Caco-2 (cell line): ENCODE data around the gene CD58. TPM values are rescaled to one million over a fixed set of nuclear protein-coding genes. Genes with fewer than 3 reads are reported as not detected.

ENCODE experiments used
- BruUV-seq: library from RNA; stranded (reverse); fragments of 400-500 nt; replicated peaks from 2 replicates; lab custom pipeline; 2021; lab: Mats Ljungman, UMichigan
- CTCF ChIA-PET: fragments of 300-600 bp; sonication (Branson Sonifier 250); formaldehyde crosslinking; loops from one replicate; lab custom pipeline; 2022; ENCODE audit warnings: antibody characterized with exemption; lab: Charles Lee
- POLR2A ChIA-PET: fragments of 300-600 bp; sonication (Branson Sonifier 250); formaldehyde crosslinking; loops from one replicate; lab custom pipeline; 2022; ENCODE audit warnings: antibody characterized with exemption; lab: Charles Lee
- DNase-seq, 2 experiments: peaks; one replicate each; pipeline versions ENCODE4 v3.0.0 to v3.0.0-alpha.2; 2020 to 2022
- H3K27me3 ChIP-seq: replicated peaks from 2 replicates; pipeline ENCODE4 v1.6.0; 2011; ENCODE audit warnings: low read length; ENCODE audit not compliant: control insufficient read depth, insufficient read depth
- H3K36me3 ChIP-seq: 2 replicates; pipeline ENCODE4 v1.5.1; 2011; ENCODE audit warnings: low read length; ENCODE audit not compliant: control insufficient read depth, insufficient read depth
- H3K4me1 ChIP-seq: fragments of 250-450 bp; sonication (Bioruptor Pico); 2 replicates; pipeline ENCODE4 v1.5.1; 2020; ENCODE audit warnings: mild to moderate bottlenecking
- H3K4me3 ChIP-seq: 2 replicates; pipeline ENCODE4 v1.5.1; 2011; ENCODE audit warnings: low read depth, mild to moderate bottlenecking, control low read depth, low read length
- H3K9me3 ChIP-seq: fragments of 250-450 bp; sonication (Bioruptor Pico); 2 replicates; pipeline ENCODE4 v1.5.1; 2020; ENCODE audit warnings: mild to moderate bottlenecking, moderate library complexity
- H3K27ac Mint-ChIP-seq: one replicate; pipeline ENCODE4 v1.8.0; 2022; ENCODE audit warnings: mixed read lengths; ENCODE audit not compliant: unreplicated experiment
- H3K27me3 Mint-ChIP-seq: one replicate; pipeline ENCODE4 v1.8.0; 2022; ENCODE audit warnings: mixed read lengths; ENCODE audit not compliant: insufficient read depth, unreplicated experiment
- H3K36me3 Mint-ChIP-seq: one replicate; pipeline ENCODE4 v1.8.0; 2022; ENCODE audit warnings: mild to moderate bottlenecking, mixed read lengths; ENCODE audit not compliant: insufficient read depth, unreplicated experiment
- H3K4me1 Mint-ChIP-seq: one replicate; pipeline ENCODE4 v1.8.0; 2022; ENCODE audit warnings: low read depth, mixed read lengths; ENCODE audit not compliant: unreplicated experiment
- H3K4me3 Mint-ChIP-seq: one replicate; pipeline ENCODE4 v1.8.0; 2022; ENCODE audit warnings: mild to moderate bottlenecking, moderate library complexity, mixed read lengths; ENCODE audit not compliant: unreplicated experiment
- H3K9me3 Mint-ChIP-seq: one replicate; pipeline ENCODE4 v1.8.0; 2022; ENCODE audit warnings: mixed read lengths; ENCODE audit not compliant: unreplicated experiment
- intact Hi-C: fragments of 100-400 bp; cut with micrococcal nuclease; formaldehyde crosslinking; loops from one replicate; pipeline ENCODE4 v1.10.0; 2022; ENCODE audit not compliant: unreplicated experiment
- total RNA-seq: library from RNA; stranded (reverse); gene quantifications from 2 replicates; pipeline ENCODE4 v1.2.3, GENCODE V29; 2022
- TF ChIP-seq, protein P1 (sequence below), 2 experiments: fragments of 200-600 bp in 1 of 2; IDR thresholded peaks; 1 replicate in 1 of 2; 2 replicates in 1 of 2; pipeline versions ENCODE4 v1.5.1 to v1.8.0; 2011 to 2022; ENCODE audit warnings: antibody characterized with exemption in 1 of 2, control low read depth in 1 of 2, inconsistent platforms in 1 of 2, low read depth in 1 of 2, low read length in 1 of 2, mild to moderate bottlenecking in 1 of 2, moderate library complexity in 1 of 2; ENCODE audit not compliant: insufficient read depth in 1 of 2, severe bottlenecking in 1 of 2, unreplicated experiment in 1 of 2

Gene CD58
- total RNA-seq, 1 experiment from 2014 or later = 5.6 TPM

GRCh38 chr1:116482490-116482889, 88.3 kb downstream of the CD58 start:
- POLR2A ChIA-PET = no interaction called here
- intact Hi-C loops = no loop called here
- BruUV-seq = no TSS peak

GRCh38 chr1:116481934-116482333, 88.9 kb downstream of the CD58 start:
- Mint-ChIP-seq H3K4me1 (peaks cover 7% of the 10 kb centered on the region), H3K27ac (no peak overlapping the region), H3K9me3 (no peaks in the 10 kb centered on the region), H3K4me3 (no peak overlapping the region), H3K27me3 (no peaks in the 10 kb centered on the region), H3K36me3 (no peaks in the 10 kb centered on the region)
- Histone ChIP-seq H3K9me3 (no peaks in the 10 kb centered on the region), H3K4me3 (no peak overlapping the region), H3K27me3 (no peaks in the 10 kb centered on the region), H3K36me3 (no peaks in the 10 kb centered on the region), H3K4me1 (peaks cover 40% of the 10 kb centered on the region)
- TF ChIP-seq, protein P1, sequence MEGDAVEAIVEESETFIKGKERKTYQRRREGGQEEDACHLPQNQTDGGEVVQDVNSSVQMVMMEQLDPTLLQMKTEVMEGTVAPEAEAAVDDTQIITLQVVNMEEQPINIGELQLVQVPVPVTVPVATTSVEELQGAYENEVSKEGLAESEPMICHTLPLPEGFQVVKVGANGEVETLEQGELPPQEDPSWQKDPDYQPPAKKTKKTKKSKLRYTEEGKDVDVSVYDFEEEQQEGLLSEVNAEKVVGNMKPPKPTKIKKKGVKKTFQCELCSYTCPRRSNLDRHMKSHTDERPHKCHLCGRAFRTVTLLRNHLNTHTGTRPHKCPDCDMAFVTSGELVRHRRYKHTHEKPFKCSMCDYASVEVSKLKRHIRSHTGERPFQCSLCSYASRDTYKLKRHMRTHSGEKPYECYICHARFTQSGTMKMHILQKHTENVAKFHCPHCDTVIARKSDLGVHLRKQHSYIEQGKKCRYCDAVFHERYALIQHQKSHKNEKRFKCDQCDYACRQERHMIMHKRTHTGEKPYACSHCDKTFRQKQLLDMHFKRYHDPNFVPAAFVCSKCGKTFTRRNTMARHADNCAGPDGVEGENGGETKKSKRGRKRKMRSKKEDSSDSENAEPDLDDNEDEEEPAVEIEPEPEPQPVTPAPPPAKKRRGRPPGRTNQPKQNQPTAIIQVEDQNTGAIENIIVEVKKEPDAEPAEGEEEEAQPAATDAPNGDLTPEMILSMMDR (IDR thresholded peaks at IDR 0.05; ENCODE audit: insufficient read depth in 1 of 2, low read depth in 1 of 2, low read length in 1 of 2, severe bottlenecking in 1 of 2, unreplicated experiment in 1 of 2) = no peak
- intact Hi-C loops = no loop called here
- BruUV-seq = no TSS peak
- no peak for DNase-seq
- CTCF ChIA-PET = no interaction called here
- POLR2A ChIA-PET = no interaction called here

More at GRCh38 chr1:116482490-116482889, 88.3 kb downstream of the CD58 start:
- H3K4me1 ChIP-seq = peaks cover 35% of the 10 kb centered on the region
- TF ChIP-seq, protein P1 (IDR thresholded peaks at IDR 0.05; ENCODE audit: insufficient read depth in 1 of 2, low read depth in 1 of 2, low read length in 1 of 2, severe bottlenecking in 1 of 2, unreplicated experiment in 1 of 2) = no peak
- CTCF ChIA-PET = no interaction called here
- no peaks in the 10 kb centered on the region for H3K9me3 Mint-ChIP-seq
- no peak overlapping the region for H3K4me3 Mint-ChIP-seq
- no peak overlapping the region for H3K27ac Mint-ChIP-seq
- no peaks in the 10 kb centered on the region for H3K27me3 Mint-ChIP-seq
- no peak for DNase-seq
- H3K9me3 ChIP-seq = no peaks in the 10 kb centered on the region
- no peaks in the 10 kb centered on the region for H3K27me3 ChIP-seq
- no peaks in the 10 kb centered on the region for H3K36me3 Mint-ChIP-seq
- no peaks in the 10 kb centered on the region for H3K36me3 ChIP-seq
- H3K4me3 ChIP-seq = no peak overlapping the region
- H3K4me1 Mint-ChIP-seq = peaks cover 7% of the 10 kb centered on the region

GRCh38 chr1:116478621-116479020, 92.2 kb downstream of the CD58 start:
- DNase-seq = no peak
- intact Hi-C loops = loop anchor here (5.0 kb wide), 2 partner anchors 46 to 101 kb away; no protein-coding TSS in a partner anchor
- Histone ChIP-seq H3K9me3 (no peaks in the 10 kb centered on the region), H3K4me3 (no peak overlapping the region), H3K27me3 (no peaks in the 10 kb centered on the region), H3K4me1 (peaks cover 58% of the 10 kb centered on the region), H3K36me3 (no peaks in the 10 kb centered on the region)
- Mint-ChIP-seq H3K4me1 (peaks cover 14% of the 10 kb centered on the region), H3K27ac (no peak overlapping the region), H3K4me3 (no peak overlapping the region), H3K27me3 (no peaks in the 10 kb centered on the region), H3K9me3 (no peaks in the 10 kb centered on the region), H3K36me3 (peaks cover 4% of the 10 kb centered on the region)
- CTCF ChIA-PET = no interaction called here
- TF ChIP-seq, protein P1 (IDR thresholded peaks at IDR 0.05; ENCODE audit: insufficient read depth in 1 of 2, low read depth in 1 of 2, low read length in 1 of 2, severe bottlenecking in 1 of 2, unreplicated experiment in 1 of 2) = no peak
- POLR2A ChIA-PET = no interaction called here
- no TSS peak for BruUV-seq
